CD4-positive, alpha-beta T cell (primary cell): ENCODE measurements around the gene CYP27A1. TPM values are rescaled to one million over a fixed set of nuclear protein-coding genes. Genes with fewer than 3 reads are reported as not detected.

Experiments
- ATAC-seq: fragments of 200-7000 bp; cut with Tn5 transposase; one replicate; pipeline ENCODE4 v1.10.0; 2022; ENCODE audit warnings: mild to moderate bottlenecking; ENCODE audit not compliant: poor library complexity
- CTCF ChIA-PET: fragments of 350-600 bp; sonication (Branson Sonifier 250); formaldehyde crosslinking; loops from one replicate; lab custom pipeline; 2021; ENCODE audit warnings: antibody characterized with exemption, inconsistent platforms; lab: Charles Lee
- POLR2A ChIA-PET: fragments of 350-600 bp; sonication (Branson Sonifier 250); formaldehyde crosslinking; loops from one replicate; lab custom pipeline; 2021; ENCODE audit warnings: antibody characterized with exemption, inconsistent platforms; lab: Charles Lee
- DNase-seq, 14 experiments: peaks; one replicate each; pipeline ENCODE4 v3.0.0-alpha.2; 2013 to 2020; ENCODE audit warnings: mixed read lengths in 2 of 14
- H3K27ac ChIP-seq, 2 donors: one replicate each; pipeline versions ENCODE4 v1.5.1 to v1.7.0; 2013; ENCODE audit warnings: low read length in 2 of 2, low read depth in 1 of 2, mild to moderate bottlenecking in 1 of 2
- H3K27me3 ChIP-seq, 2 experiments: 1 replicate in 1 of 2; 2 replicates in 1 of 2; pipeline versions ENCODE4 v1.6.1 to v1.7.0; 2013; ENCODE audit warnings: low read length in 2 of 2, control low read depth in 1 of 2, mild to moderate bottlenecking in 1 of 2, moderate library complexity in 1 of 2; ENCODE audit not compliant: insufficient read depth in 2 of 2, control insufficient read depth in 1 of 2
- H3K36me3 ChIP-seq: one replicate; pipeline ENCODE4 v1.6.1; 2013; ENCODE audit warnings: low read length, control low read depth; ENCODE audit not compliant: insufficient read depth
- H3K4me1 ChIP-seq: one replicate; pipeline ENCODE4 v1.6.1; 2013; ENCODE audit warnings: low read length, control low read depth; ENCODE audit not compliant: insufficient read depth
- H3K4me3 ChIP-seq: one replicate; pipeline ENCODE4 v1.5.1; 2013; ENCODE audit warnings: mild to moderate bottlenecking, low read length, moderate library complexity
- H3K9me3 ChIP-seq, 2 experiments: 1 replicate in 1 of 2; 2 replicates in 1 of 2; pipeline versions ENCODE4 v1.6.1 to v1.7.0; 2013; ENCODE audit warnings: low read length in 2 of 2, mild to moderate bottlenecking in 2 of 2, control low read depth in 1 of 2, moderate library complexity in 1 of 2; ENCODE audit not compliant: control insufficient read depth in 1 of 2, insufficient read depth in 1 of 2
- H3K27ac Mint-ChIP-seq: one replicate; pipeline ENCODE4 v1.8.0; 2020; ENCODE audit warnings: mixed read lengths
- H3K27me3 Mint-ChIP-seq: one replicate; pipeline ENCODE4 v1.8.0; 2021; ENCODE audit warnings: mixed read lengths
- H3K36me3 Mint-ChIP-seq: one replicate; pipeline ENCODE4 v1.8.0; 2021; ENCODE audit warnings: low read depth, mixed read lengths
- H3K4me1 Mint-ChIP-seq: one replicate; pipeline ENCODE4 v1.8.0; 2021; ENCODE audit warnings: low read depth, mixed read lengths
- H3K4me3 Mint-ChIP-seq: one replicate; pipeline ENCODE4 v1.8.0; 2020; ENCODE audit warnings: mild to moderate bottlenecking, mixed read lengths
- H3K9me3 Mint-ChIP-seq: one replicate; pipeline ENCODE4 v1.8.0; 2020; ENCODE audit warnings: mixed read lengths
- intact Hi-C, 2 experiments: fragments of 100-400 bp; cut with DNase I in 1 of 2; cut with micrococcal nuclease in 1 of 2; formaldehyde crosslinking; loops; one replicate each; pipeline versions ENCODE4 v1.15.1 to v1.9.0; 2023 to 2025; cut with DNase I, micrococcal nuclease
- total RNA-seq, 174 experiments: library from RNA in 2 of 174; stranded (reverse) in 2 of 174; gene quantifications; one replicate each; pipeline ENCODE4 v1.2.3 and lab custom pipeline; 2021 to 2026
- TF ChIP-seq, protein P1 (sequence below): fragments of 200-600 bp; IDR thresholded peaks from one replicate; pipeline ENCODE4 v1.8.0; 2022; ENCODE audit warnings: antibody characterized with exemption, mild to moderate bottlenecking

The CYP27A1 gene
- total RNA-seq, 2 experiments from 2014 or later, result 0.28 TPM; not detected in 1

DNA sequence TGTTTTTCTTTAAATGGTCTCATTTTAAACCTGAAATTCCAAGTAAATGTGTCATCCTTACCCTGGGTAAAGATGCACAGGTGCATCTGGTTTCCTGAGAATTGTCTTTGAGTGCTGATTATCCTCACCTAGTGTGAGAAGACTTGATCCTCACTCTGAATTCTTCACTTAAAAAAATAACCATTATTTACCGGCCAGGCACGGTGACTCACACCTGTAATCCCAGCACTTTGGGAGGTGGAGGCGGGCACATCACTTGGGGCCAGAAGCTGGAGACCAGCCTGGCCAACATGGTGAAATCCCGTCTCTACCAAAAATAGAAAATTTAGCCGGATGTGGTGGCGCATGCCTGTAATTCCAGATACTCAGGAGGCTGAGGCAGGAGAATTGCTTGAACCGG is 67.8 kb downstream of the CYP27A1 start:
- H3K4me1 Mint-ChIP-seq, result peaks cover 5% of the 10 kb centered on the region
- ChIA-PET CTCF (interaction anchor here (1.3 kb wide), 2 partner anchors 49 to 140 kb away, joined by 5 read pairs; no protein-coding TSS in a partner anchor), POLR2A (interaction anchor here (0.7 kb wide), 1 partner anchor 11 kb away, joined by 4 read pairs; no protein-coding TSS in a partner anchor)
- Histone ChIP-seq H3K4me1 (peaks cover 12% of the 10 kb centered on the region), H3K9me3 (peaks cover 0 to 3% of the 10 kb centered on the region in 2 experiments), H3K4me3 (no peak overlapping the region), H3K27me3 (peaks cover 27 to 33% of the 10 kb centered on the region in 2 experiments), H3K27ac (no peak overlapping the region), H3K36me3 (no peaks in the 10 kb centered on the region)
- intact Hi-C loops, result loop anchor here (5.0 kb wide), 5 partner anchors 137 to 308 kb away; partner anchors contain the start of genes BCS1L (in 1 of the 2), TTLL4 (in 1 of the 2) and ZNF142 (in 1 of the 2)
- no peak overlapping the region for H3K27ac Mint-ChIP-seq
- ATAC-seq (no peak), DNase-seq (no peak)
- H3K9me3 Mint-ChIP-seq, result no peaks in the 10 kb centered on the region
- H3K27me3 Mint-ChIP-seq, result peaks cover 42% of the 10 kb centered on the region
- TF ChIP-seq, protein P1, sequence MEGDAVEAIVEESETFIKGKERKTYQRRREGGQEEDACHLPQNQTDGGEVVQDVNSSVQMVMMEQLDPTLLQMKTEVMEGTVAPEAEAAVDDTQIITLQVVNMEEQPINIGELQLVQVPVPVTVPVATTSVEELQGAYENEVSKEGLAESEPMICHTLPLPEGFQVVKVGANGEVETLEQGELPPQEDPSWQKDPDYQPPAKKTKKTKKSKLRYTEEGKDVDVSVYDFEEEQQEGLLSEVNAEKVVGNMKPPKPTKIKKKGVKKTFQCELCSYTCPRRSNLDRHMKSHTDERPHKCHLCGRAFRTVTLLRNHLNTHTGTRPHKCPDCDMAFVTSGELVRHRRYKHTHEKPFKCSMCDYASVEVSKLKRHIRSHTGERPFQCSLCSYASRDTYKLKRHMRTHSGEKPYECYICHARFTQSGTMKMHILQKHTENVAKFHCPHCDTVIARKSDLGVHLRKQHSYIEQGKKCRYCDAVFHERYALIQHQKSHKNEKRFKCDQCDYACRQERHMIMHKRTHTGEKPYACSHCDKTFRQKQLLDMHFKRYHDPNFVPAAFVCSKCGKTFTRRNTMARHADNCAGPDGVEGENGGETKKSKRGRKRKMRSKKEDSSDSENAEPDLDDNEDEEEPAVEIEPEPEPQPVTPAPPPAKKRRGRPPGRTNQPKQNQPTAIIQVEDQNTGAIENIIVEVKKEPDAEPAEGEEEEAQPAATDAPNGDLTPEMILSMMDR, result no peak
- no peak overlapping the region for H3K4me3 Mint-ChIP-seq
- no peaks in the 10 kb centered on the region for H3K36me3 Mint-ChIP-seq

DNA sequence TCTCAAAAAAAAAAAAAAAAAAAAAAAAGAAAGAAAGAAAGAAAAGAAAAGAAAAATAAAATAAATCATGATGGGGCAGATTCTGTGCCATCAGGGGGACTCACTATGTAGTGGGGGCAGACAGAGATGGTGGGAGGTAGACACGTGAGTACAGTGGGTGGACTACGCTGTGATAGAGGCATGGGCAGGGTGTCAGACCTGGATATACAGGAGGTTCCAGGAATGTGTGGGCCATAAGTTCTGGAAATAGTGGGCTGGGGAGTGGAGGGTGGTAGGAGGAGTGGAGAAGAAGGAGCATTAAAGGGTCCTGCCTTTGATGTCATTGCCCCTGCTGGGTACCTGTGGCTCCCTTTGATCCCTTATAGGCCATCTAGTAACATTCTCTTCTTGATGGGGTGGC is 68.8 kb downstream of the CYP27A1 start:
- TF ChIP-seq, protein P1, result no peak
- H3K4me3 ChIP-seq, result no peak overlapping the region
- Mint-ChIP-seq H3K27me3 (peaks cover 52% of the 10 kb centered on the region), H3K36me3 (no peaks in the 10 kb centered on the region), H3K9me3 (no peaks in the 10 kb centered on the region), H3K27ac (no peak overlapping the region), H3K4me1 (peaks cover 5% of the 10 kb centered on the region), H3K4me3 (no peak overlapping the region)
- no peak for ATAC-seq
- CTCF ChIA-PET, result interaction anchor here (1.3 kb wide), 2 partner anchors 48 to 141 kb away, joined by 5 read pairs; no protein-coding TSS in a partner anchor
- DNase-seq, result peak in 1 of 14 experiments; percentile 4
- intact Hi-C loops, result loop anchor here (5.0 kb wide), 2 partner anchors 267 to 307 kb away; no protein-coding TSS in a partner anchor
- no peaks in the 10 kb centered on the region for H3K36me3 ChIP-seq
- H3K9me3 ChIP-seq, result no peaks in the 10 kb centered on the region
- no peak overlapping the region for H3K27ac ChIP-seq
- H3K4me1 ChIP-seq, result peaks cover 12% of the 10 kb centered on the region
- peaks cover 30 to 42% of the 10 kb centered on the region in 2 experiments for H3K27me3 ChIP-seq
- POLR2A ChIA-PET, result interaction anchor here (0.7 kb wide), 1 partner anchor 10 kb away, joined by 4 read pairs; no protein-coding TSS in a partner anchor

DNA sequence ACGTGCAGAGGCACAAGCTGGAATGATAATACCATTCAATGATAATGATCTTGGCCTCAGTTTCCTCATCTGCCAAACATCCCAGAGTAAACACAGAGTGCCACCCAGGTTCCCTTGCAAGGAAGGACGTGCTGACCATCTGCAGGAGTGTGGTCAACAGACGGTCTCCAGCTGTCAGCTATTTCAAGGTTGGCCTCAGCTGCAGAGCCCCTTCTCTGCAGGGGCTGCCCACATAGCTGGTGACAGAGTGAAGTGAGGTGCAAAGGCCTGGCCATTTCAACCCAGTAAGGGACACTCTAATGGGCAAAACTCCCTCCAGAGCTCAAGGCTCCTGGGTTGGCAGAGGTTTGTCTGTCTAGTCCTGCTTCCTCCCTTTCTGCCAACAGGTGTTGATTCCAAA is 69.3 kb downstream of the CYP27A1 start:
- Histone ChIP-seq H3K27ac (no peak overlapping the region), H3K4me3 (no peak overlapping the region), H3K36me3 (no peaks in the 10 kb centered on the region), H3K27me3 (peaks cover 34 to 47% of the 10 kb centered on the region in 2 experiments), H3K4me1 (peaks cover 12% of the 10 kb centered on the region), H3K9me3 (no peaks in the 10 kb centered on the region)
- TF ChIP-seq, protein P1, result no peak
- H3K9me3 Mint-ChIP-seq, result no peaks in the 10 kb centered on the region
- ChIA-PET CTCF (interaction anchor here (0.9 to 1.4 kb wide), 3 partner anchors 29 to 141 kb away, joined by 3 to 5 read pairs (median 5); partner anchors contain the start of gene TTLL4), POLR2A (interaction anchor here (0.7 kb wide), 1 partner anchor 192 kb away, joined by 3 read pairs; no protein-coding TSS in a partner anchor)
- H3K4me1 Mint-ChIP-seq, result peaks cover 5% of the 10 kb centered on the region
- DNase-seq (peak in 1 of 14 experiments; percentile 14), ATAC-seq (no peak)
- intact Hi-C loops, result loop anchor here (5.0 kb wide), 2 partner anchors 266 to 306 kb away; no protein-coding TSS in a partner anchor
- no peaks in the 10 kb centered on the region for H3K36me3 Mint-ChIP-seq
- H3K4me3 Mint-ChIP-seq, result no peak overlapping the region
- H3K27ac Mint-ChIP-seq, result no peak overlapping the region
- H3K27me3 Mint-ChIP-seq, result peaks cover 57% of the 10 kb centered on the region
